GF-D8 (cell line): Measurements from ENCODE around the gene MPRIP.
"Not testable (repeated sequence)": the region's sequence is repeated elsewhere in the genome, so short reads cannot be mapped to it uniquely, and the experiment has no call there.

Experiments
- DNase-seq: peaks from one replicate; lab custom pipeline; 2025; lab: John Stamatoyannopoulos, UW

The MPRIP gene, protein sequence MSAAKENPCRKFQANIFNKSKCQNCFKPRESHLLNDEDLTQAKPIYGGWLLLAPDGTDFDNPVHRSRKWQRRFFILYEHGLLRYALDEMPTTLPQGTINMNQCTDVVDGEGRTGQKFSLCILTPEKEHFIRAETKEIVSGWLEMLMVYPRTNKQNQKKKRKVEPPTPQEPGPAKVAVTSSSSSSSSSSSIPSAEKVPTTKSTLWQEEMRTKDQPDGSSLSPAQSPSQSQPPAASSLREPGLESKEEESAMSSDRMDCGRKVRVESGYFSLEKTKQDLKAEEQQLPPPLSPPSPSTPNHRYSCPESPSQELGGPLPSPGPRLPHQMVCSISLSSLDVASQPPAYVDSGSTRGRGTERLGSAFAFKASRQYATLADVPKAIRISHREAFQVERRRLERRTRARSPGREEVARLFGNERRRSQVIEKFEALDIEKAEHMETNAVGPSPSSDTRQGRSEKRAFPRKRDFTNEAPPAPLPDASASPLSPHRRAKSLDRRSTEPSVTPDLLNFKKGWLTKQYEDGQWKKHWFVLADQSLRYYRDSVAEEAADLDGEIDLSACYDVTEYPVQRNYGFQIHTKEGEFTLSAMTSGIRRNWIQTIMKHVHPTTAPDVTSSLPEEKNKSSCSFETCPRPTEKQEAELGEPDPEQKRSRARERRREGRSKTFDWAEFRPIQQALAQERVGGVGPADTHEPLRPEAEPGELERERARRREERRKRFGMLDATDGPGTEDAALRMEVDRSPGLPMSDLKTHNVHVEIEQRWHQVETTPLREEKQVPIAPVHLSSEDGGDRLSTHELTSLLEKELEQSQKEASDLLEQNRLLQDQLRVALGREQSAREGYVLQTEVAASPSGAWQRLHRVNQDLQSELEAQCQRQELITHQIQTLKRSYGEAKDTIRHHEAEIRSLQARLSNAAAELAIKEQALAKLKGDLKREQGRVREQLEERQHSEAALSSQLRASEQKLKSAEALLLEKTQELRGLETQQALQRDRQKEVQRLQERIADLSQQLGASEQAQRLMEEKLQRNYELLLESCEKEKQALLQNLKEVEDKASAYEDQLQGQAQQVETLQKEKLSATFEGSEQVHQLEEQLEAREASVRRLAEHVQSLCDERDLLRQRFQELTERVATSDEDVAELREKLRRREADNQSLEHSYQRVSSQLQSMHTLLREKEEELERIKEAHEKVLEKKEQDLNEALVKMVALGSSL (N-terminal part only)

DNA sequence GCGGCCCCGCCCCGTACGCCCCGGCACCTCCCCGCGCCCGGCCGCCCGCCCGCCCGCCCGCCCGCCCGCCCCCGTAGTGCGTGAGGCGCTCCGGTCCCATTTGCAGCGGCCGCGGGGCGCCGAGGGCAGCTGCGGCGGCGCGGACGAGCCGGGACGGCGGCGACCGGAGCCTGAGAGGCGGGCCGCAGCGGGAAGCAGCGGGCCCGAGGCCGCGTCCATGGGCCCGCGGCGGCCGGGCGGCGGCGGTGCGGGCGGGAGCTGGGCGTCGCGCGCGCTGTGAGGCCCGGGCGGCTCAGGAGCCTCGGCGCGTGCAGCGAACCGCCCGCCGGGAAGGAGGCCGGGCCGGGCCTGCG is at the start of gene MPRIP:
Gene MPRIP, plus strand, starts transcription at position 74 of the 353 bp plus-strand sequence. CDS start 392 bp downstream, outside the sequence.
- no peak for DNase-seq

DNA sequence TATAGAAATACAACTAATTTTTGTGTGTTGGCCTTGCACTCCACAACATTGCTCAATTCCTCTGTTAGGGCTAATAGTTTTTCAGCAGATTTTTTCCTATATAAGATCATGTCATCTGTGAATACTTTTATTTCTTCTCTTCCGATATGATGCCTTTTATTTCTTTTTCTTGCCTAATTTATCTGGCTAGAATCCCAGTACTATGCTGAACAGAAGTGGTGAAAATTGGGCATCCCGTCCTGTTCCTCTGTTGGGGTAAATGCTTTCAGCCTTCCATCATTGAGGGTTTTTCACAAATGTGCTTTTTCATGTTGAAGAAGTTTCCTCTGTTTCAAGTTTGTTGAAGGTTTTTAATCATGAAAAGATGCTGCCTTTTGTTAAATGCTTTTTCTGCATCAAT is 47.6 kb upstream of the MPRIP start:
- DNase-seq, result no peak

DNA sequence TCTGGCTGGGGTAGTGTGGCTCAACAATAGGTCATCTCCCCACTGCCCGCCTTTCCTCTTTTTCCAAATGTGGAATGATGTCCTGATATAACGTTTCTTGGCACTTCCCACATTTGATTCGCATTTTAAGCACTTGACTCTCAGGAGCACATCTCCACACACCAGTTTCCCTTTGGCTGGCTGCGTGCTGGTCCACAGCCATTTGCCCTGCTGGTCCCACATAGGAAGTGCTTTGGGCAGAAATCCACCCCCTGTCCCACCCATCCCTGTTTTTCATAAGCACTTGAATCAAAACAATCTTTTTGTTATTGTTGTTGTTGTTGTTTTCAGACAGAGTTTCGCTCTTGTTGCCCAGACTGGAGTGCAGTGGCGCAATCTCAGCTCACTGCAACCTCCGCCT is 46.3 kb upstream of the MPRIP start:
- no peak for DNase-seq

DNA sequence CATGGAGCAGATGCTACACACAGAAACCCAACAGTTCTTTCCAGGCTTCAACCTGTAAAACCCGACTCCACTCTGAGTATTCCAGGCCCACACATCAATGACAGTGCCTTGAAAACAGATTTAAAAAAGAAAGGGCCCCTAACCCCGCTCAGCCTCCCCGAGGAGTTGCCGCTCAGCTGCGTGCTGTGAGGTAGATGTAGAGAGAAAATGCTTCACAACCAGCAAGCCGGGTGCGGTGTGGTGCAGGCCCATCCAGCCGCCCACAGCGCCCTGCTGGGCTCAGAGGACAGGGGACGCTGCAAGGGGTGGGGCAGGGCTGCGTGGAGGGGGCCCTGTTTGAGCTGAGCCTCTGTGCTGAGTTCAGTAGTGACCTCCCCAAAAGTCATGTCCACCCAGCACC is 45.5 kb upstream of the MPRIP start:
- DNase-seq, result not testable (repeated sequence)

DNA sequence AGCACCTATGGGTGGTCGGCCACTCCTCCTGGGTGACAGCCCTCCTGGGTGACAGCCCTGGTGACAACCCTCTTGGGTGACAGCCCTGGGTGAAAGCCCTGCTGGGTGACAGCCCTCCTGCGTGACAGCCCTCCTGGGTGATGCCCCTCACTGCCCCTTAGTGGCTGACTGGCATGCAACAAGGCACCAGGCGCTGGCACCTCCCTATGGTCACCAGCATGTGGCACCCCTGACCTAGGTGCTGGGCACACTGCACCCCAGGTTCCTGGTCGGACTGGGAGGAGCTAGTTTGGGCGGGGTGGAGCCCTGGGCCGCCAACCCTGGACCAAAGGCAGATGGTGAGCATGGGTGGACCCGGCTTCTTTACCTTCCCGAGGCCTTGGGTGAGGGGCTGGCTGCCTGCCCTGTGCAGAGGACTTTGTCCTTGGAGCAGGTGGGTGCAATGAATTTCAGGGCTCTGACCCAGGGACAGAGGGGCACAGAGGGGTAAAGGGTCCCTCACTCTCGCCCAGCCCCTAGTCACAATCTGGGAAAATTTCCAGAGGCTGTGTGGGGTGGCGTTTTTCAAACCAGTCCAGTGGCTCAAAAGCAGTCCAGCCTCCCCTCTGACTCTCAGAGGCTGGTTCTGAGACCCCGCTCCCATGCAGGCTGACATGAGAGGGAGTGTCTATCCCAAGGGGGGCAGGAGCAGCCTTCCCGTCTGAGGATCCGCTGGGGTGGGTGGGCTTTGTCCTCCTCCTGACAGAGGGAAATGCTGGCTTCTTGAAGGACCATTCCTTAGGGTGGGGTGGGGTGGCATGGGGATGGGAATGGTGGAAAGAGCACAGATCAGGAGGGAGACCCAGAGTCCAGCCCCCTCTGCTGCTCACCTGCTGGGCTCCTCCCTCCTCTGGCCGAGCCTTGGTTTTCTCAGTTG is 44.5 kb upstream of the MPRIP start:
- no peak for DNase-seq

DNA sequence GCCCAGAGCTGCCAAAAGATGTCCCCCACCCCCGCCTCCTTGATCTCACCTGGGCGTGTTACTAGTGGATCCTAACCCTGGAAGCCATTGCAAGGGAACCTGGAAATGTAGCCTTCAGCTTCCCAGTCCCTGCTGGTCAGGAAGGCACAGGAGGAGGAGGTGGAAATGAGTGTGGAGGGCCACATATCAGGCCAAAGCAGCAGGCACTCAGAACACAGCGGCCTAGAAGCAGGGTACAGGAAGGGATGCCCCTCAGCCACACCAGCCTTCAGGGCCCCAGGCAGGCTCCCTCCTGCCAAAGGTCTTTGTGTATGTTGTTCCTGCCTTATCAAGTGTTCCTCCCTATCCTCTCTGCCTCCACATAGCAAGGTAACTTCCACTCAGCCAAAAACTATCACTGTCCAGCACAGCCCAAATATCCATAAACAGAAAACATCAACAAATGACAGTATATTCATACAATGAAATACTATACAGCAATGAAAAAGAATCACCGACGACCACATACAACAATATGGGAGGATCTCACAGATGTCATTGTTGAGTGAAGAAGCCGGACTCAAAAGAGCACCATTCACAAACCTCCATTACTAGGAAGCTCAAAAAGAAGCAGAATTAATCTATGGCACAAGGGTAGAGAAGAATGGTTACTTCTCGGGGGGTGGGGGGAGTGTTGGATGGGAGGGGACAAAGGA is 42.2 kb upstream of the MPRIP start:
- DNase-seq, result no peak

DNA sequence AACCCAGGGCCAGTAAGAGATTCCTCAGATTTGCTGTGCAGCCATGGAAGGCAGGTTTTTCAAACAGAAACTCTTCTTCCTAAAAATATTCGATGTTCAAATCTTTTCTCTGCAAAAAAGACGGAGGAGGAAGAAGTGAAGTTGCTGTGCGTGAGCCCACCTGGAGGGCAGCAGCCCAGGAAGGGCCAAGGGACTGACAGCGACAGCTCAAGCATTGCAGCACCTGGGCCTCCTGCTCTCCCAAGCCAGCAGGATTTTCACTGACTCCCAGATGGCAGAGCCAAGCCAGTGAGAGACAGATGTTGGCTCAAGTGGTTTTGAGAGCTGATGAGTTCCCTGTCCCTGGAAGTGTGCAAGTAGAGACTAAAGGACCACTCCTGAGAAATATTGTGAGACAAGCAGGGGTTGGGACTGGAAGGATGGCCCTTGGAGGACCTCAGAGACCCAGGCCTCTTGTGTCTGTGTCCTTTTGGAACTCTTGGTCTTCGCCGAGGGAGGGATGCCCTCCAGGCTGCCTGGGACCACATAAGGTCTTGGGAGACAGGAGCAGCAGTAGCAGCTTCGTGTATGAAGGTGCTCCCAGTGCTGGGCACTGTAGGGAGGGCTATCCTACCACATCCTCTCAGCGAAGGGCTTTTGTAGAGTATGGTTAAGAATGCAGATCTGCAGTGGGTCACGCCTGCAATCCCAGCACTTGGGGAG is 41.0 kb upstream of the MPRIP start:
- no peak for DNase-seq

DNA sequence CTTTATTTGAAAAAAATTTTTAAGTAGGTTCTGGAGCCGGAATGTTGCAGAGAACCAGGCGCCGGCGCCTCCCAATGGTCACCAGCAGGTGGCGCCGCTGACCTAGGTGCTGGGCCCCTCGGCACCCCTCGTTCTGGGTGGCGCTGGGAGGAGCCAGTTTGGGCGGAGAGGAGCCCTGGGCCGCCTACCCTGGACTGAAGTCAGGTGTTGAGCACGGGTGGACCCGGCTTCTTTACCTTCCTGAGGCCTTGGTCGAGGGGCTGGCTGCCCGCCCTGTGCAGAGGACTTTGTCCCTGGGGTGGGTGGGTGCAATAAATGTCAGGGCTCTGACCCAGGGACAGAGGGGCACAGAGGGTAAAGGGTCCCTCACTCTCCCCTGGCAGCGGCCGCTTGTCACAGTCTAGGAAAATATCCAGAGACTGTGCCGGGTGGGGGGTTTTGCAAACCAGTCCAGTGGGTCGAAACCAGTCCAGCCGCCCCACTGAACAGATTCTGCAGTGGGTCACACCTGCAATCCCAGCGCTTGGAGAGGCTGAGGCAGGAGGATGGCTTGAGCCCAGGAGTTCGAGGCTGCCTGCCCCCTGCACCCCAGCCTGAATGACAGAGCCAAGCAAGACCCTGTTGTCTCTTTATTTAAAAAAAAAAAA is 40.3 kb upstream of the MPRIP start:
- no peak for DNase-seq

DNA sequence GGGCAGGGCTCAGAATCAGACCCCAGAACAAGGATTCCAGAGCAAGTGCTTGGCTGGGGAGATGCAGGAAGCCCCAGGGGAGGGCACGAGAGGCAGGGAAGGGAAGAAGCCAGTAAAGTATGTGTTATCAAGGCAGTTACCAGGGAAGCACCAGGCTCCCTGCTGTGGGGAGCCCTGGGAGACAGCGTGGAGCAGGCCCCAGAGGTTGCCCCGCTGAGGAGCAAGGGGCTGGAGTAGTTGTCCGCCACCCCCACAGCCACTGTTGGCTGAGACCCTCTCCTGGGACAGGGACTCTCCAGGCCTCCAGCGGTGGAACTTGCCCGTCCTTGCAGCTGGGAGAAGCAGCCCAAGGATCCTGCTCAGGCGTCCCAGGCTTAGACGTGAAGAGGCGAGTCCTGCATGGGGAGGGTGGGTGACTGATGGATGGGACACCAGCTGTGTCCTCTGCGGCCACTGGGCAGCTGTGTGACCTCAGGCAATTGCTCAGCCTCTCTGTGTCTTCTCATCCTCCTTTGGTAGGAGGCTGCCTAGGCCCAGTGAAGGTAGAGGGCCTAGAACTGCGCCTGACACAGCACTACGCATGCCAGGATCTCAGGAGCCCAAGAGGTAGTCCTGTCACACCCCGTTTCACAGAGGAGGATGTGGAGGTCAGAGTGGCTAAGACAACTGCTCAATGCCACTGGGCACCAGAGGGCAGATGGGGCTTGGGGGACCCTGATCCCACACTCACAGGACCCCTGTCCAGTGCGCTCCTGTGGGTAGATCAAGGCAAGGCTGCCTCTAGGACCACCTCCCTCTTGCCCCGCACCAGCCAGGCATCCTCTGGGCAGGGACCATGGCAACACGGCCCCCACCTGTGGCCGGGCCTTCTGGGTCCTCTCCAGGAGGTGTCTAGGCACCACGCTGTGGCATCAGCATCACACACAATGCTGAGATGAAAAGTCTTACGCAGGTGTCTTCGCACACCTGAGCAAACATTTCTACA is 39.2 kb upstream of the MPRIP start:
- not testable (repeated sequence) for DNase-seq

DNA sequence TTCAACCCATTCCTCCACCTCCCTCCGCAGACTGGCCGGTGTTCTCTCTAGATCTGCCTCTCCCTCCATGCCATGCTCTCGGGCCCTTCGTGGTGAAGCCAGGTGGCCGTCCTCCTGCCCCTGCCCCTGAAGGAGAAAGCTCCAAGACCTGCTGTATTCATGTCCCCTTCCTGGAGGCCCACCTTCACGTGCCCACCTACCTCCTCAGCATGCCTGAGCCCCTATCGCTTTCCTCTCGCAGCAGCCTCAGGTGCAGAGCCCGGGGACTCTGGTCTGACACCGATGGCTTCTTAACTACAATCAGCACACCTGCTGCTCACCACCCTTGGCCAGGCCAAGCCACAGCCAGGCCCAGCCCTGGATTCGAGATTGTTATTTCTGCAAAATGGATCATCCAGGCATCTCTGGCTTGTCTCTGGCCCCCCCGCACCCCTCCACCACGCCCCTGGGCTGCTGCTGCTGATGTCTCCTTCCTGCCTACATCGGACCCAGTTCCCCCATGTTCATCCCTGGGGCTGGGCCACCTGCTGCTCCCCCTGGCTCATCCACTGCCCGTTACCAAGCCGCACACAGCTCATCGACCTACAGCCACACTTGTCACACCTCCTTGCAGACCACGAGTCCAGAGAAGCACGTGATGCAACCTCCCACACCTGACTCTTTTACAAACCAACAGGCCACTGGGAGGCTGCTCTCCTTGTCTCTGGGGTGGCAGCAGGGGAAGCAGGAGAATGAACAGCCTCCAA is 37.8 kb upstream of the MPRIP start:
- no peak for DNase-seq

DNA sequence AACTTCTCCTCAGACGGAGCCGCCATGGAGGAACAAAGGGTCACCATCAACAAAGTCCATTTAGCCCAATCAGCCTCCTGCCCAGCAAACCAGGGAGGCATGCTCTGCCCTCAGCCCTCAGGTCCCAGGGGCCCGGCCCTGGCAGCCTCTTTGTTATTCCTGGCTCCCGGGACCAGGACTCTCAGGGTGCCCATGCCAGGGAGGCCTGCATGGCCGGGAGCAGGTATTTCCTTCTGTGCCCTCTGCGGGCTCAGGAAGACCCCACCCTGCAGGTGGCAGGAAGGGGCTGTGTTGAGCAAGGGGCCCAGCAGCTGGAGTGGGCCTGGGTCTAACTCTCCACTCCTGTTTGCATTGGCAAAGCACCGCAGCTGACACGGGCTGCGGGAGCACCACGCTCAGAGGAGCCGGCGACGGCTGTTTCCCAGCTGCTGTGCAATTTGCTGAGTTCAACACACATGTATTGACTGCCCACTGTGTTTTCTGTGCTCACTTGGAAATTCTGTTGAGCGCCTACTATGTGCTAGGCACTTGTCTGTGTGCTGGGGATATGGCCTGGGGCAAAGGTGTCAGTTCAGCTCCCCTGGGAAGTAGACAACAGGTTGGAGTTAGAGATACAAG is 37.2 kb upstream of the MPRIP start:
- DNase-seq, result not testable (repeated sequence)

DNA sequence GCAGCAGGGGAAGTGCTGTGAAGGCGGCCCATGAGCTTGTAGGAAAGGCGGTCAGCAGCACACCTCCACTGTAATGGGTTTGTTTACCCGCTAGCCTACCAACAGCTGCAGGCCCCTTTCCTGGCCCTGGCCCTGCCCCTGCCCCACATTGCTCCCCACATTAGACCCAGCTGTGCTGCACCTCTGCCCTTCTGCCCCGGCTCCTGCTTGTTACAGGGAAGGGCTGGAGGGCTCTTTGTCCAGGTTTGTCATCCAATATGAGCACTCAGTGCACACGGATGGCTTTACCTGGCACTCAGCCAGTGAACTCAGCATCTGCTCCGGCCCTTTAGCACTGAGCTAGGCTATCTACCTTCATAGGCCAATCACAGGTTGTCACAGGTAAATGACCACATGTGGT is 34.4 kb upstream of the MPRIP start:
- not testable (repeated sequence) for DNase-seq

DNA sequence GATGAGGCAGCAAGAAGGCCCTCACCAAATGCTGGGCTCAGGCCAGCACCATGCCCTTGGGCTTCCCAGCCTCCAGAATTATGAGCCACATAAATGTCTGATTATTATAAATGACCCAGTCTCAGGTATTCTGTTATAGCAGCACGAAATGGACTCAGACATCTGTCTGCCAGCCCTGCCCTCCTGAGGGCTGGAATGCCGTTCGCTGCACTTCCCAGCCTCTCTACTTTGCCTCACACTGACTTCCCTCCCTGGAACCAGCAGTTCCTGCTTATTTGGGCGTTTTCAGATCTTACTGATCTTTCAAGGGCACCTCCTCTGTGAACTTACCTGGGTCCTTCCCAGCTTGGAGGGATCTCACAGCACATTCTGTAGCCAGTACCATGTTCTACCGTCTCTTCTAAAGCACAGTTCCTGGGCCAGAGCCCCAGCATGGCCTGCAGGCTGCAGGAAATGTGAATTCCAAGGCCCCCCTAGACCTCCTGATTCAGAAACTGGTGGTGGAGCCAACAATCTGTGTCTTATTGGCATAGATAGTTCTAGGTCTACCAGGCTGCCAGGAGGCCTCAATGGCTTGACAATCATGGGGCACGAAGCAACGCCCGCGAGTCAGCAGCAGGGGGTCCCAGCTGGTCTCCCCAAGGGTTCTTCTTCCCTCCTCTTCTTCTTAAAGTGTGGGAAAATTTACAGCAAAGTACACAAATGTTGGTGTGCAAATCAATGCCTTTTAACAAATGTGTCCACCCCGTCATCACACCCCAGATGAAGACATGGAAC is 33.4 kb upstream of the MPRIP start:
- DNase-seq, result not testable (repeated sequence)

DNA sequence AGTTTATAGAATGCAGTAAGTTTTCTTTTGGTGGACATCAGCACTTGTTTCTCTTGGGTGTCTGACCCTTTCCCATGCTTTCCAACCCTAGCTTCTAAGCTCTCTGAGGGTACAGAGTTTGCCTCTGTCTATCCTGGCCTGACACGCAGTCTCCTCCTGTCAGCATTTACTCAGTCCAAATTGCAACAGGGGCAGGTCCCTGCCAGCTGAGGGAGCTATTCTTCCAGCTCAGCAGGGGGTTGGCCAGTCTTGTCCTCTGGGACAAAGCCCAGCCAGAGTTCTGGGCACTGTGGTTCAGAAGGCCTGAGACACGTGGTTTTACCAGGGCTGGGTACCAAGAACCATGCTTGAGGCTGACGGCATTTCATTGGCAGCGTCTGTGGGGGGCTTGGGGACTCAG is 32.3 kb upstream of the MPRIP start:
- DNase-seq, result not testable (repeated sequence)

DNA sequence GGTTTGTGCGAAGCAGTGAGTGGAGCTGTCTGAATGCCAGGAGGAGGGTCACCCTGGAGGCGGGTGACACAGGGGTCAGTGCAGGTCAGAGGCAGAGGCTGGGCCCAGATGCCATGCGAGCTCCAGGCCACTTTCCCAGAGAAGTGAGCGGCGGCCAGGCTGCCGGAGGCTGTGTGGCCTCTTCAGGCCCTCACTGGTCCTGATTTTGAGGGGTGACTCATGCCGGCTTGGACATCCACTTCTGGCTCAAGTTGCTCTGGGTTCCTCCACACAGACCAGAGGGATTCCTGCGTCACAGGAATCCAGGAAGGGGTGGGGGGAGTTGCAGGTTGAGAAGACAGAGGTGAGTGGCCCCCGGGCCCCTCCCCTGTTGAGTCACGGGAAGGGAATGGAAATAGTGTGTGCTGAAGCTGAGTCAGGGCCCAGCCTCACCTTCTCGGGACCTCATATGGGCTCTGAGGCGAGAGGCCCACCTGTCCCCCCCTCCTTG is 31.7 kb upstream of the MPRIP start:
- not testable (repeated sequence) for DNase-seq
